HUDEP-2 (cell line): Measurements from ENCODE around the gene KHSRP.

Experiments
- DNase-seq, 76 experiments: peaks; one replicate each; lab custom pipeline; 2025; ENCODE audit not compliant: unreplicated experiment in 76 of 76; lab: John Stamatoyannopoulos, UW

KHSRP gene

DNA sequence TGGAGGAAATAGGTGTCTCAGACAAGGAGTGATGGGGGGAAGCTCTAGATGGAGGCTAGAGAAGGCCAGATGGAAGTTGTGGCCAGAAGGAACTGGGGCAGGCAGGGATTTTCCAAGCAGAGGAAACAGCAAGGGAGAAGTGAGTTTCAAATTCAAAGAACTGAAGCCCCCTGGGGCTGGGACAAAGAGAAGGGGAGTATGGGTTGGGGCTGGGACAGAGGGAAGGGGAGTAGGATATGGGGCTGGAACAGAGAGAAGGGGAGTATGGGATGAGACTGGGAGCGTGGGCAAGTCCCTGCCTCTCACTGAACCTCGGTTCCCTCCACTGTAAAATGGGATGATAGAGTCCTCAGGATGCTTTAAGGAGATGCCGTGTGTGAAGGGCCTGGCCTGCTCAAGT lies 29.8 kb downstream of the KHSRP start:
- no peak for DNase-seq

- DNase-seq, result peak in 12 of 76 experiments; percentile 10 to 65 (median 46)
These were observed 30.6 kb downstream of the KHSRP start for GRCh38 chr19:6393983-6394412.

- DNase-seq, result peak in 75 of 76 experiments; percentile 71 to 98 (median 90)
These were observed 31.3 kb downstream of the KHSRP start, which contains the start of gene GTF2F1 for GRCh38 chr19:6393074-6393982. Gene GTF2F1 (minus strand): TSS chr19:6393164. CDS start chr19:6392995, 169 bp downstream.

- DNase-seq, result peak in 1 of 76 experiments; percentile 86
These were observed 32.2 kb downstream of the KHSRP start for GRCh38 chr19:6392221-6393073.

GRCh38 chr19:6387372-6387771 lies 37.2 kb downstream of the KHSRP start:
- DNase-seq, result no peak

DNA sequence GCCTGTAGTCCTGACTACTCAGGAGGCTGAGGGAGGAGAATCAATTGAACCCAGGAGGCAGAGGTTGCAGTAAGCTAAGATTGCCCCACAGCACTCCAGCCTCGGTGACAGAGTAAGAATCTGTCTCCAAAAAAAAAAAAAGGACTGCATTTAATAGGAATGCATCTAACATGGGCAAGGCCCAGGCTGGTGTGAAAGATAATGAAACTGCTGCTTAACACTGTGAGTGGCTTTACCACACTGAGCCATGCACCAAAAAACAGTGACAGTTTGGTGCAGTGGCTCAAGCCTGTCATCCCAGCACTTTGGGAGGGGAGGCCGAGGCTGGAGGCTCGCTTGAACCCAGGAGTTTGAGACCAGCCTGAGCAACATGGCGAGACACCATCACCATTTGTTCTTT lies 40.2 kb downstream of the KHSRP start:
- DNase-seq, result peak in 17 of 76 experiments; percentile 7 to 50 (median 20)

GRCh38 chr19:6383188-6383587 lies 41.4 kb downstream of the KHSRP start:
- DNase-seq, result no peak

- no peak for DNase-seq
These were observed 43.4 kb downstream of the KHSRP start for GRCh38 chr19:6381030-6381750.

DNA sequence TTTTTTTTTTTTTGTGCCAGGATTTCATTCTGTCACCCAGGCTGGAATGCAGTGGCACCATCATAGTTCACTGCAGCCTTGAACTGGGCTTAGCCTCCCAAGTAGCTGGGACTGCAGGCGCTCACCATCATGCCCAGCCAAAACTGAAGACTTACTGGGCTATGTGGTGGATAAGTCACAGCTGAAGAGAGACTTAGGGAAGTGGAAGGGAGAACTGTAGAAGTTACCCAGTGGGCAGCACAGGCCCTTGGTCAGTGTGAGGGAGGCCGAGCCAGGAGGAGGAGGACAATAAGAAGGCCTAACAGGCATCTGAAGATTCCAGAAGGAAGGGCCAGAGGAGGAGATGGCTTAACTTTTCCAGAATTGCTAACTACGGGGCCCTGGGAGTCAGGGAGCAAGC lies 44.9 kb downstream of the KHSRP start:
- no peak for DNase-seq

GRCh38 chr19:6378486-6378885 lies 46.1 kb downstream of the KHSRP start:
- DNase-seq, result no peak

GRCh38 chr19:6378041-6378440 lies 46.6 kb downstream of the KHSRP start:
- DNase-seq, result no peak

GRCh38 chr19:6376512-6377190 lies 48.0 kb downstream of the KHSRP start:
- DNase-seq, result no peak

DNA sequence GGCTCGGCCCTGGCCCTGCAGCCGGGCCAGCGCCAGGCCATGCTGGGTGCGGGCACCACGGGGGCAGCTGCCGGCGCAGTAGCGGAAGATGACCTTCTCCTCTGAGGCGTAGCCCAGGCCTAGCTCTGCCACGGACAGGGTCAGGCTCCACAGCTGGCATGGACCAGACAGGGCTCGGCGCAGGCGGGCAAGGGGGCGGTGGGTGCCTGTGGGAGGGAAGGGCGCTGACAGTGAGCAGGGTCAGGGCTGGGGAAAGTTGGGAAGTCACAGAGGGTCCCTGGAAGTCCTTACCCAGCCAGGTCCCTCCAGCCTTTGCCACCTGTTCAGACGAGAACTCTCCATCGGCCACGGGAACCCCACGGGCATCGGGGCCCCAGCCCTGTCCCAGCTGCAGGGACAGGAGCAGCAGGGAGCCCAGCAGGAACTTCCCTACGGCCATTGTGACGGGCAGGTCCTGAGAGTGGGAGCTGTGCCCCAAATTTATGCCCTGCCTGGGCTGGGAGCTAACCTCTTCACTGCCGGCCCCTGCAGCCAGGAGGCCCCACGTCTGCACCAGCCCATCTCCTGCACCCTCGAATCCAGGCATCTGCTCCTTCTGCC lies 49.1 kb downstream of the KHSRP start, which contains the start of gene PSPN:
TSS of gene PSPN (minus strand) at position 523 of the 600 bp plus-strand sequence. CDS start at position 439, 84 bp downstream.
- DNase-seq, result no peak

- no peak for DNase-seq
These were observed 49.8 kb downstream of the KHSRP start for GRCh38 chr19:6374711-6375410.

DNA sequence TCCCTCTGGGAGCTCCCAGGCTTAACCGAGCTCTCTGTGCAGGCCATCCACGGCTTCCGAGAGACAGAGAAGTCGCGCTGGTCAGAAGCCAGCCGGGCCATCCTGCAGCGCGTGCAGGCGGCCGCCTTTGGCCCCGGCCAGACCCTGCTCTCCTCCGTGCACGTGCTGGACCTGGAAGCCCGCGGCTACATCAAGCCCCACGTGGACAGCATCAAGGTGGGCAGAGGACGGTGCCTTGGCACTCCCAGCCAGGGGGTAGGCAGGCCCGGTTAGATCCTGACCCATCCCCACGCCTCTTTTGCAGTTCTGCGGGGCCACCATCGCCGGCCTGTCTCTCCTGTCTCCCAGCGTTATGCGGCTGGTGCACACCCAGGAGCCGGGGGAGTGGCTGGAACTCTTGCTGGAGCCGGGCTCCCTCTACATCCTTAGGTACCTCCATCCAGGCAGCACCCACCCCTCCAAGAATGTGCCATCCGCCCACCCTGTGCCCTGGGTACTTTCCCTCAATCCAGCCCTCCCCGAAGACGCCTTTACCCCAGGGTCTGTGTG lies 50.4 kb downstream of the KHSRP start:
- no peak for DNase-seq

GRCh38 chr19:6373813-6374108 lies 50.9 kb downstream of the KHSRP start:
- DNase-seq, result peak in 14 of 76 experiments; percentile 30 to 73 (median 48)

GRCh38 chr19:6373096-6373812 lies 51.4 kb downstream of the KHSRP start:
- DNase-seq, result peak; percentile 70 to 100 (median 99)

DNA sequence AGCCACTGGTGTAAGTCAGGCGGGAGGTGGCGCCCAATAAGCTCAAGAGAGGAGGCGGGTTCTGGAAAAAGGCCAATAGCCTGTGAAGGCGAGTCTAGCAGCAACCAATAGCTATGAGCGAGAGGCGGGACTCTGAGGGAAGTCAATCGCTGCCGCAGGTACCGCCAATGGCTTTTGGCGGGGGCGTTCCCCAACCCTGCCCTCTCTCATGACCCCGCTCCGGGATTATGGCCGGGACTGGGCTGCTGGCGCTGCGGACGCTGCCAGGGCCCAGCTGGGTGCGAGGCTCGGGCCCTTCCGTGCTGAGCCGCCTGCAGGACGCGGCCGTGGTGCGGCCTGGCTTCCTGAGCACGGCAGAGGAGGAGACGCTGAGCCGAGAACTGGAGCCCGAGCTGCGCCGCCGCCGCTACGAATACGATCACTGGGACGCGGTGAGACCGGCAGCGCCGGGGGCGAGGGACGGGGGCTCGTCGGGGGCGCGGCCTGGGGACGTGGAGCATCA lies 52.0 kb downstream of the KHSRP start, which contains the start of gene ALKBH7:
TSS of gene ALKBH7 (plus strand) at position 201 of the 502 bp plus-strand sequence. CDS start at position 228, 27 bp downstream.
- peak; percentile 95 to 100 (median 100) for DNase-seq
